GM19455 (cell line): ENCODE measurements around the gene PTPRB.

Experiments
- ATAC-seq: cut with Tn5 transposase; IDR thresholded peaks from one replicate; pipeline ENCODE4 v1.9.1; 2021; ENCODE audit not compliant: unreplicated experiment

The PTPRB gene

GRCh38 chr12:70467918-70468733 is 169.1 kb downstream of the PTPRB start:
- no peak for ATAC-seq

GRCh38 chr12:70467476-70467875 is 169.8 kb downstream of the PTPRB start:
- ATAC-seq: no peak

- ATAC-seq: no peak
Observed at GRCh38 chr12:70466753-70467152, 170.5 kb downstream of the PTPRB start.
